ENCODE measurements around the gene KLK7. TPM values are rescaled to one million over a fixed set of nuclear protein-coding genes. Genes with fewer than 3 reads are reported as not detected.

Gene KLK7
- total RNA-seq, 1 experiment from 2014 or later = 0.66 TPM

DNA sequence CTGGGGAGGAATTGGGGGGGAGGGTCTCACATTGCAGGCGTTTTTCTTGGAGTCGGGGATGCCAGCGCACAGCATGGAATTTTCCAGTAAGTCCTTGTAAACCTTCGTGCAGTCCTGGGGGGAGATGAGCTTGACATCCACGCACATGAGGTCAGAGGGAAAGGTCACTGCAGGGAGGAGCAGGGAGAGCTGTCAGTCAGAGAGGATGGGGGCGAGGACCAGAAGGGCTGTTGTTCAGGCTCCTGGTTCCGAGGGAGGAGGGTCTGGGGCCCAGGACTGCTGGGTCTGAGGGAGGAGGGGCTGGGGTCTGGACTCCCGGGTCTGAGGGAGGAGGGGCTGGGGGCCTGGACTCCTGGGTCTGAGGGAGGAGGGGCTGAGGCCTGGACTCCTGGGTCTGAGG lies 4.0 kb downstream of the KLK7 start (continued):
- TF ChIP-seq, protein P1, sequence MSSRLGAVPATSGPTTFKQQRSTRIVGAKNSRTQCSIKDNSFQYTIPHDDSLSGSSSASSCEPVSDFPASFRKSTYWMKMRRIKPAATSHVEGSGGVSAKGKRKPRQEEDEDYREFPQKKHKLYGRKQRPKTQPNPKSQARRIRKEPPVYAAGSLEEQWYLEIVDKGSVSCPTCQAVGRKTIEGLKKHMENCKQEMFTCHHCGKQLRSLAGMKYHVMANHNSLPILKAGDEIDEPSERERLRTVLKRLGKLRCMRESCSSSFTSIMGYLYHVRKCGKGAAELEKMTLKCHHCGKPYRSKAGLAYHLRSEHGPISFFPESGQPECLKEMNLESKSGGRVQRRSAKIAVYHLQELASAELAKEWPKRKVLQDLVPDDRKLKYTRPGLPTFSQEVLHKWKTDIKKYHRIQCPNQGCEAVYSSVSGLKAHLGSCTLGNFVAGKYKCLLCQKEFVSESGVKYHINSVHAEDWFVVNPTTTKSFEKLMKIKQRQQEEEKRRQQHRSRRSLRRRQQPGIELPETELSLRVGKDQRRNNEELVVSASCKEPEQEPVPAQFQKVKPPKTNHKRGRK (CRISPR knock-in tag; IDR thresholded peaks at IDR 0.05; ENCODE audit: borderline replicate concordance) = no peak
- TF ChIP-seq NR2C2 (CRISPR knock-in tag; IDR thresholded peaks at IDR 0.05) (no peak), ZNF416 (CRISPR knock-in tag; IDR thresholded peaks at IDR 0.05) (no peak), ZNF232 (CRISPR knock-in tag; IDR thresholded peaks at IDR 0.05) (no peak), SP1 (CRISPR knock-in tag; conservative IDR thresholded peaks at IDR 0.05) (no peak), KAT7 (CRISPR knock-in tag; IDR thresholded peaks at IDR 0.05; ENCODE audit: borderline replicate concordance) (no peak)

DNA sequence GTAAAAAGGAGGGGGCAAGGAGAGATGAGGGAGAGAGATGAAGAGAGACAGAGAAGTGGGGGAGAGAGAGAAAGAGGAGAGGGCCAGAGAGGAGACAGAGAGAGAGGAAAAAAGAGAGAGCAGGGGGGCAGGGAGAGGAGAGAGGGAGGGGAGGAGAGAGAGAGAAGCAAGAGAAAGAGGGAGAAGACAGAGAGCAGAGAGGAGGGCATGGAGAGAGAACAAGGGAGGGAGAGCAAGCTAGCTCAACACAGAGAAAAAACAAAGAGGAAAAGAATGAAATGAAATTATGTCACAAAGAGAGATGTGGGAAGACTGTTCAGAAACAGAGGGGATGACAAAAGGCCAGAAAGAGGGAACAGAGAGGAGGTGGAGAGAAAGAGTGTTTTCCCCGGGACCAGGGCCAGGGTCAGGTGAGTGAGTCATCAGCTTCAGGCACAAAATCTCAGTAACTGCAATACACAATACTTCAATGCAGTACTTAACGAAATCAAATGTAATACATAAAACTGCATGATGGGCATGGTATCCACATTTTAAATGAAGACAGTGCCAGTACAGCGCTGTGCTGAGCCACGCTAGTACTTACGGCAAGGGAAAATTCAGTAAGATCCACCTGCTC lies 4.8 kb downstream of the KLK7 start:
- ATAC-seq = no peak
- Mint-ChIP-seq H3K27me3 (ENCODE audit: low read depth) (peaks cover 27% of the 10 kb centered on the region), H3K36me3 (no peaks in the 10 kb centered on the region), H3K9me3 (peaks cover 4% of the 10 kb centered on the region), H3K27ac (no peak overlapping the region), H3K4me1 (peaks cover 45% of the 10 kb centered on the region), H3K4me3 (no peak overlapping the region)
- no peak for DNase-seq (ENCODE audit: low spot score)
- CTCF ChIA-PET = interaction anchor here (0.7 kb wide), 2 partner anchors 16 to 116 kb away, joined by 3 read pairs; no protein-coding TSS in a partner anchor
- no peak for TF ChIP-seq EMX1 (CRISPR knock-in tag; IDR thresholded peaks at IDR 0.05)
- no peak for TF ChIP-seq MXD4 (CRISPR knock-in tag; IDR thresholded peaks at IDR 0.05; ENCODE audit: borderline replicate concordance)
- no peak for TF ChIP-seq KAT7 (CRISPR knock-in tag; IDR thresholded peaks at IDR 0.05; ENCODE audit: borderline replicate concordance)
- TF ChIP-seq, protein P2, sequence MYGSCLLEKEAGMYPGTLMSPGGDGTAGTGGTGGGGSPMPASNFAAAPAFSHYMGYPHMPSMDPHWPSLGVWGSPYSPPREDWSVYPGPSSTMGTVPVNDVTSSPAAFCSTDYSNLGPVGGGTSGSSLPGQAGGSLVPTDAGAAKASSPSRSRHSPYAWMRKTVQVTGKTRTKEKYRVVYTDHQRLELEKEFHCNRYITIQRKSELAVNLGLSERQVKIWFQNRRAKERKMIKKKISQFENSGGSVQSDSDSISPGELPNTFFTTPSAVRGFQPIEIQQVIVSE (CRISPR knock-in tag; IDR thresholded peaks at IDR 0.05; ENCODE audit: borderline replicate concordance) = no peak
- TF ChIP-seq OVOL2 (CRISPR knock-in tag; IDR thresholded peaks at IDR 0.05; ENCODE audit: borderline replicate concordance) = no peak
- TF ChIP-seq NR2C2 (CRISPR knock-in tag; IDR thresholded peaks at IDR 0.05) = no peak
- TF ChIP-seq ZNF219 (CRISPR knock-in tag; IDR thresholded peaks at IDR 0.05; ENCODE audit: borderline replicate concordance) = no peak
- no peak for TF ChIP-seq TP53 (CRISPR knock-in tag; IDR thresholded peaks at IDR 0.05)
- no peak for TF ChIP-seq ZNF121 (CRISPR knock-in tag; IDR thresholded peaks at IDR 0.05)
- no peak for TF ChIP-seq TEAD1 (CRISPR knock-in tag; IDR thresholded peaks at IDR 0.05)
- TF ChIP-seq, protein P3, sequence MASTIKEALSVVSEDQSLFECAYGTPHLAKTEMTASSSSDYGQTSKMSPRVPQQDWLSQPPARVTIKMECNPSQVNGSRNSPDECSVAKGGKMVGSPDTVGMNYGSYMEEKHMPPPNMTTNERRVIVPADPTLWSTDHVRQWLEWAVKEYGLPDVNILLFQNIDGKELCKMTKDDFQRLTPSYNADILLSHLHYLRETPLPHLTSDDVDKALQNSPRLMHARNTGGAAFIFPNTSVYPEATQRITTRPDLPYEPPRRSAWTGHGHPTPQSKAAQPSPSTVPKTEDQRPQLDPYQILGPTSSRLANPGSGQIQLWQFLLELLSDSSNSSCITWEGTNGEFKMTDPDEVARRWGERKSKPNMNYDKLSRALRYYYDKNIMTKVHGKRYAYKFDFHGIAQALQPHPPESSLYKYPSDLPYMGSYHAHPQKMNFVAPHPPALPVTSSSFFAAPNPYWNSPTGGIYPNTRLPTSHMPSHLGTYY (CRISPR knock-in tag; IDR thresholded peaks at IDR 0.05) = no peak
- TF ChIP-seq IRF2 (CRISPR knock-in tag; IDR thresholded peaks at IDR 0.05; ENCODE audit: borderline replicate concordance, low read depth) = no peak
- TF ChIP-seq, protein P4, sequence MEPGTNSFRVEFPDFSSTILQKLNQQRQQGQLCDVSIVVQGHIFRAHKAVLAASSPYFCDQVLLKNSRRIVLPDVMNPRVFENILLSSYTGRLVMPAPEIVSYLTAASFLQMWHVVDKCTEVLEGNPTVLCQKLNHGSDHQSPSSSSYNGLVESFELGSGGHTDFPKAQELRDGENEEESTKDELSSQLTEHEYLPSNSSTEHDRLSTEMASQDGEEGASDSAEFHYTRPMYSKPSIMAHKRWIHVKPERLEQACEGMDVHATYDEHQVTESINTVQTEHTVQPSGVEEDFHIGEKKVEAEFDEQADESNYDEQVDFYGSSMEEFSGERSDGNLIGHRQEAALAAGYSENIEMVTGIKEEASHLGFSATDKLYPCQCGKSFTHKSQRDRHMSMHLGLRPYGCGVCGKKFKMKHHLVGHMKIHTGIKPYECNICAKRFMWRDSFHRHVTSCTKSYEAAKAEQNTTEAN (CRISPR knock-in tag; IDR thresholded peaks at IDR 0.05) = no peak
- POLR2A ChIA-PET = interaction anchor here (0.7 kb wide), 1 partner anchor 74 kb away, joined by 4 read pairs; no protein-coding TSS in a partner anchor

DNA sequence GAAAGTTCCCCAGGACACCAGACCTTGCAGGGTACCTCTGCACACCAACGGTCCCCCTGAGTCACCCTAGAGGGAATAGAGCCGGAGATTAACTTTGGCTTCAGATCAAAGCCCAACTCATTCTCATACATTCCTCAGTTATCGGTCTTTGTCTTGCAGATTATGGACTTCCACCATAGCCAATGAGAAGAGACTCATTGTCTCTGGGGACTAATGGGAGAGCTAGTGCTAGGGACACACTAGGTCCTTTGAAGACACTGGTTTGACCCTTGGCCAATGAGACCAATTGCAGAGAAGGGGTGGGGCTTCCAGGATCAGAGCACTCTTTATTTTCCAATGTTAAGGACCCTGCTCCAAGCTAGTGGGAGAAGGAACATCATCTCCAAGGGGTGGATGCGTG lies 6.1 kb downstream of the KLK7 start:
- TF ChIP-seq CREB1 (CRISPR knock-in tag; IDR thresholded peaks at IDR 0.05) = no peak
- no peak for TF ChIP-seq NFATC4 (CRISPR knock-in tag; IDR thresholded peaks at IDR 0.05)
- TF ChIP-seq, protein P5, sequence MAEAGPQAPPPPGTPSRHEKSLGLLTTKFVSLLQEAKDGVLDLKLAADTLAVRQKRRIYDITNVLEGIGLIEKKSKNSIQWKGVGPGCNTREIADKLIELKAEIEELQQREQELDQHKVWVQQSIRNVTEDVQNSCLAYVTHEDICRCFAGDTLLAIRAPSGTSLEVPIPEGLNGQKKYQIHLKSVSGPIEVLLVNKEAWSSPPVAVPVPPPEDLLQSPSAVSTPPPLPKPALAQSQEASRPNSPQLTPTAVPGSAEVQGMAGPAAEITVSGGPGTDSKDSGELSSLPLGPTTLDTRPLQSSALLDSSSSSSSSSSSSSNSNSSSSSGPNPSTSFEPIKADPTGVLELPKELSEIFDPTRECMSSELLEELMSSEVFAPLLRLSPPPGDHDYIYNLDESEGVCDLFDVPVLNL (CRISPR knock-in tag; IDR thresholded peaks at IDR 0.05; ENCODE audit: borderline replicate concordance, low read depth) = no peak
- no peak for TF ChIP-seq HMGA2 (CRISPR knock-in tag; IDR thresholded peaks at IDR 0.05)
- TF ChIP-seq EMX1 (CRISPR knock-in tag; IDR thresholded peaks at IDR 0.05) = no peak
- TF ChIP-seq FOXJ3 (CRISPR knock-in tag; IDR thresholded peaks at IDR 0.05; ENCODE audit: borderline replicate concordance) = no peak
- ATAC-seq (no peak), DNase-seq (ENCODE audit: low spot score) (no peak)
- ChIA-PET CTCF (interaction anchor here (0.8 kb wide), 1 partner anchor 39 kb away, joined by 3 read pairs; no protein-coding TSS in a partner anchor), POLR2A (no interaction called here)
- H3K27ac Mint-ChIP-seq = no peak overlapping the region
- peaks cover 4% of the 10 kb centered on the region for H3K9me3 Mint-ChIP-seq
- no peak overlapping the region for H3K4me3 Mint-ChIP-seq
- no peaks in the 10 kb centered on the region for H3K36me3 Mint-ChIP-seq
- H3K27me3 Mint-ChIP-seq (ENCODE audit: low read depth) = peaks cover 21% of the 10 kb centered on the region
- H3K4me1 Mint-ChIP-seq = peaks cover 43% of the 10 kb centered on the region

Data from WTC11 (cell line).